PC-3 (cell line): ENCODE measurements around the gene MCM9. TPM values are rescaled to one million over a fixed set of nuclear protein-coding genes. Genes with fewer than 3 reads are reported as not detected.

Source experiments
- ATAC-seq: fragments of 200-7000 bp; cut with Tn5 transposase; 2 replicates; pipeline ENCODE4 v1.9.1; 2020; ENCODE audit warnings: mild to moderate bottlenecking, moderate library complexity
- BruUV-seq: library from RNA; stranded (reverse); fragments of 400-500 nt; replicated peaks from 2 replicates; lab custom pipeline; 2021; lab: Mats Ljungman, UMichigan
- CTCF ChIA-PET: fragments of 300-600 bp; sonication (Branson Sonifier 250); formaldehyde crosslinking; loops from one replicate; lab custom pipeline; 2022; ENCODE audit warnings: antibody characterized with exemption; lab: Charles Lee
- POLR2A ChIA-PET: fragments of 300-600 bp; sonication (Branson Sonifier 250); formaldehyde crosslinking; loops from one replicate; lab custom pipeline; 2022; ENCODE audit warnings: antibody characterized with exemption; ENCODE audit not compliant: unreplicated experiment; lab: Charles Lee
- DNase-seq: peaks from one replicate; pipeline ENCODE4 v3.0.0-alpha.2; 2015
- H2AFZ ChIP-seq: fragments of 300-600 bp; sonication (generic); 2 replicates; pipeline ENCODE4 v1.6.0; 2016; ENCODE audit warnings: antibody characterized with exemption, low read length
- H3F3A ChIP-seq: fragments of 300-600 bp; sonication (generic); one replicate; pipeline ENCODE4 v1.6.0; 2017; ENCODE audit warnings: antibody characterized with exemption, low read length, control low read depth, mild to moderate bottlenecking; ENCODE audit not compliant: unreplicated experiment
- H3K27ac ChIP-seq: fragments of 300-600 bp; sonication (generic); 2 replicates; pipeline ENCODE4 v1.5.1; 2016; ENCODE audit warnings: mild to moderate bottlenecking, low read length
- H3K27me3 ChIP-seq: fragments of 300-600 bp; sonication (generic); 2 replicates; pipeline ENCODE4 v1.6.1; 2016; ENCODE audit warnings: low read length, mixed read lengths
- H3K36me3 ChIP-seq: fragments of 300-600 bp; sonication (generic); 2 replicates; pipeline ENCODE4 v1.6.1; 2016; ENCODE audit warnings: low read depth, mixed run types, low read length, mixed read lengths
- H3K4me1 ChIP-seq: fragments of 300-600 bp; sonication (generic); 2 replicates; pipeline ENCODE4 v1.5.1; 2016; ENCODE audit warnings: low read length; ENCODE audit not compliant: insufficient read depth
- H3K4me2 ChIP-seq: fragments of 300-600 bp; sonication (generic); 2 replicates; pipeline ENCODE4 v1.6.0; 2016; ENCODE audit warnings: low read length
- H3K4me3 ChIP-seq: fragments of 300-600 bp; sonication (generic); 2 replicates; pipeline ENCODE4 v1.5.1; 2016; ENCODE audit warnings: mild to moderate bottlenecking, low read length, mixed read lengths
- H3K79me2 ChIP-seq: fragments of 300-600 bp; sonication (generic); 2 replicates; pipeline ENCODE4 v1.6.1; 2017; ENCODE audit warnings: low read length, mixed read lengths
- H3K9ac ChIP-seq: fragments of 300-600 bp; sonication (generic); 2 replicates; pipeline ENCODE4 v1.6.0; 2016; ENCODE audit warnings: mild to moderate bottlenecking, low read length
- H3K9me2 ChIP-seq: fragments of 300-600 bp; sonication (generic); replicated peaks from 2 replicates; pipeline ENCODE4 v1.6.1; 2016; ENCODE audit warnings: mixed run types, low read length, mixed read lengths
- H3K9me3 ChIP-seq: fragments of 300-600 bp; sonication (generic); 2 replicates; pipeline ENCODE4 v1.6.1; 2016; ENCODE audit warnings: low read length, mixed read lengths
- H4K20me1 ChIP-seq: fragments of 300-600 bp; sonication (generic); 2 replicates; pipeline ENCODE4 v1.6.1; 2016; ENCODE audit warnings: low read length, mixed read lengths
- EZH2 ChIP-seq: fragments of 300-600 bp; sonication (generic); IDR thresholded peaks from one replicate; pipeline ENCODE4 v1.6.1; 2017; ENCODE audit warnings: antibody characterized with exemption, mild to moderate bottlenecking, low read length; ENCODE audit not compliant: unreplicated experiment
- EZH2phosphoT487 ChIP-seq: fragments of 300-600 bp; sonication (generic); IDR thresholded peaks from 2 replicates; pipeline ENCODE4 v1.6.1; 2018; ENCODE audit warnings: mild to moderate bottlenecking, antibody characterized with exemption, low read length, borderline replicate concordance
- intact Hi-C: fragments of 100-400 bp; cut with micrococcal nuclease; formaldehyde crosslinking; loops from 2 replicates; pipeline ENCODE4 v1.9.0; 2023
- total RNA-seq: library from RNA; depleted of rRNA; stranded (reverse); fragments of >200 nt; gene quantifications from 2 replicates; pipeline ENCODE4 v1.2.3, GENCODE V29; 2014
- TF ChIP-seq, protein P1 (sequence below): fragments of 300-600 bp; sonication (generic); conservative IDR thresholded peaks from 2 replicates; pipeline ENCODE4 v1.5.1; 2017; ENCODE audit warnings: antibody characterized with exemption, low read depth, mild to moderate bottlenecking, low read length

The MCM9 gene
- total RNA-seq, 1 experiment from 2014 or later = 5.8 TPM

- Histone ChIP-seq H3K9me3 (no peaks in the 10 kb centered on the region), H3K9ac (no peak overlapping the region), H2AFZ (no peak overlapping the region), H3K4me2 (no peak overlapping the region), H3F3A (no peaks in the 10 kb centered on the region), H3K27ac (no peak overlapping the region), H3K9me2 (no peaks in the 10 kb centered on the region), H3K4me1 (no peaks in the 10 kb centered on the region), H3K36me3 (no peaks in the 10 kb centered on the region), H3K27me3 (no peaks in the 10 kb centered on the region), H3K4me3 (no peak overlapping the region), H3K79me2 (no peaks in the 10 kb centered on the region), H4K20me1 (no peaks in the 10 kb centered on the region)
- DNase-seq = no peak
- CTCF ChIA-PET = no interaction called here
- no peak for ATAC-seq
- TF ChIP-seq EZH2 (no peak), EZH2phosphoT487 (no peak)
- TF ChIP-seq, protein P1, sequence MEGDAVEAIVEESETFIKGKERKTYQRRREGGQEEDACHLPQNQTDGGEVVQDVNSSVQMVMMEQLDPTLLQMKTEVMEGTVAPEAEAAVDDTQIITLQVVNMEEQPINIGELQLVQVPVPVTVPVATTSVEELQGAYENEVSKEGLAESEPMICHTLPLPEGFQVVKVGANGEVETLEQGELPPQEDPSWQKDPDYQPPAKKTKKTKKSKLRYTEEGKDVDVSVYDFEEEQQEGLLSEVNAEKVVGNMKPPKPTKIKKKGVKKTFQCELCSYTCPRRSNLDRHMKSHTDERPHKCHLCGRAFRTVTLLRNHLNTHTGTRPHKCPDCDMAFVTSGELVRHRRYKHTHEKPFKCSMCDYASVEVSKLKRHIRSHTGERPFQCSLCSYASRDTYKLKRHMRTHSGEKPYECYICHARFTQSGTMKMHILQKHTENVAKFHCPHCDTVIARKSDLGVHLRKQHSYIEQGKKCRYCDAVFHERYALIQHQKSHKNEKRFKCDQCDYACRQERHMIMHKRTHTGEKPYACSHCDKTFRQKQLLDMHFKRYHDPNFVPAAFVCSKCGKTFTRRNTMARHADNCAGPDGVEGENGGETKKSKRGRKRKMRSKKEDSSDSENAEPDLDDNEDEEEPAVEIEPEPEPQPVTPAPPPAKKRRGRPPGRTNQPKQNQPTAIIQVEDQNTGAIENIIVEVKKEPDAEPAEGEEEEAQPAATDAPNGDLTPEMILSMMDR = no peak
- intact Hi-C loops = no loop called here
- POLR2A ChIA-PET = no interaction called here
- BruUV-seq = no TSS peak
Observed at GRCh38 chr6:118953391-118953790, 18.4 kb upstream of the MCM9 start.

DNA sequence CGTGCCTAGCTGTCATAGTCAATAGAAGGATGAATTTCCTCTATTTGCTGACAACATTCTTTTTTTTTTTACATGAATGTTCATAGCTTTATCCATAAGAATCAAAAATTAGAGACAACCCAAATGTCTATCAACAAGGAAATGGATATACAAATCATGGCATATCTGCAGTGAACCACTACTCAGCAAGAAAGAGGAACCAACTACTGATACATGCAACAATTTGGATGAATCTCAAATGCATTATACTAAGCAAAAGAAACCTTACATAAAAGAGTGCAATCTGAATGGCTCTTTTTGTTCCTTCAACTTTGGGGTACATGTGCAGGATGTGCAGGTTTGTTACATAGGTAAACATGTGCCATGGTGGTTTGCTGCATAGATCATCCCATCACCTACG is 17.7 kb upstream of the MCM9 start:
- H4K20me1 ChIP-seq = no peaks in the 10 kb centered on the region
- DNase-seq = no peak
- intact Hi-C loops = no loop called here
- H3K9me3 ChIP-seq = no peaks in the 10 kb centered on the region
- H3K4me3 ChIP-seq = no peak overlapping the region
- no peak overlapping the region for H2AFZ ChIP-seq
- ChIA-PET CTCF (no interaction called here), POLR2A (no interaction called here)
- no peak overlapping the region for H3K9ac ChIP-seq
- no peak overlapping the region for H3K27ac ChIP-seq
- no peak for ATAC-seq
- no peaks in the 10 kb centered on the region for H3K36me3 ChIP-seq
- no peaks in the 10 kb centered on the region for H3K27me3 ChIP-seq
- no peak overlapping the region for H3K4me2 ChIP-seq
- no peaks in the 10 kb centered on the region for H3K4me1 ChIP-seq
- no peaks in the 10 kb centered on the region for H3F3A ChIP-seq
- BruUV-seq = no TSS peak
- TF ChIP-seq EZH2 = no peak
- TF ChIP-seq, protein P1 = no peak
- no peak for TF ChIP-seq EZH2phosphoT487
- no peaks in the 10 kb centered on the region for H3K9me2 ChIP-seq
- no peaks in the 10 kb centered on the region for H3K79me2 ChIP-seq

DNA sequence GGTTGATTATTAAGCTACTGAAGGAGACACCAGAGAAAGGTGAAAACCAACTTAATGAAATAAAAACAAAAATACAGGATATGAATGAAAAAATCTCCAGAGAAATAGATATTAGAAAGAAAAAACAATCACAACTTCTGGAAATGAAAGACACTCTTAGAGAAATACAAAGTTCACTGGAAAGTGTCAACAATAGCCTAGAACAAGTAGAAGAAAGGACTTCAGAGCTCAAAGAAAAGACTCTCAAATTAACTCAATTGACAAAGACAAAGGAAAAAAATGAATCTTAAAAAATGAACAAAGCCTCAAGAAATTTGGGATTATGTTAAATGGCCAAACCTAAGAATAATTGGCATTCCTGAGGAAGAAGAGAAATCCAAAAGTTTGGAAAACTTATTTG is 10.3 kb upstream of the MCM9 start:
- Histone ChIP-seq H3K27ac (no peak overlapping the region), H3K9ac (no peak overlapping the region), H3K4me2 (no peak overlapping the region), H3F3A (no peaks in the 10 kb centered on the region), H3K79me2 (no peaks in the 10 kb centered on the region), H2AFZ (no peak overlapping the region), H3K4me3 (no peak overlapping the region), H3K9me3 (no peaks in the 10 kb centered on the region), H4K20me1 (no peaks in the 10 kb centered on the region), H3K9me2 (no peaks in the 10 kb centered on the region), H3K4me1 (no peaks in the 10 kb centered on the region), H3K27me3 (no peaks in the 10 kb centered on the region), H3K36me3 (no peaks in the 10 kb centered on the region)
- CTCF ChIA-PET = no interaction called here
- BruUV-seq = no TSS peak
- TF ChIP-seq EZH2 (no peak), EZH2phosphoT487 (no peak)
- TF ChIP-seq, protein P1 = no peak
- ATAC-seq = no peak
- intact Hi-C loops = no loop called here
- POLR2A ChIA-PET = no interaction called here
- no peak for DNase-seq
